ENCODE results near the gene IGF2R. TPM values are rescaled to one million over a fixed set of nuclear protein-coding genes. Genes with fewer than 3 reads are reported as not detected.
A peak's percentile ranks its signal among the peaks of the same experiment; 100 is the strongest.

Gene IGF2R
- total RNA-seq, 1 donor from 2014 or later, result 247 TPM

DNA sequence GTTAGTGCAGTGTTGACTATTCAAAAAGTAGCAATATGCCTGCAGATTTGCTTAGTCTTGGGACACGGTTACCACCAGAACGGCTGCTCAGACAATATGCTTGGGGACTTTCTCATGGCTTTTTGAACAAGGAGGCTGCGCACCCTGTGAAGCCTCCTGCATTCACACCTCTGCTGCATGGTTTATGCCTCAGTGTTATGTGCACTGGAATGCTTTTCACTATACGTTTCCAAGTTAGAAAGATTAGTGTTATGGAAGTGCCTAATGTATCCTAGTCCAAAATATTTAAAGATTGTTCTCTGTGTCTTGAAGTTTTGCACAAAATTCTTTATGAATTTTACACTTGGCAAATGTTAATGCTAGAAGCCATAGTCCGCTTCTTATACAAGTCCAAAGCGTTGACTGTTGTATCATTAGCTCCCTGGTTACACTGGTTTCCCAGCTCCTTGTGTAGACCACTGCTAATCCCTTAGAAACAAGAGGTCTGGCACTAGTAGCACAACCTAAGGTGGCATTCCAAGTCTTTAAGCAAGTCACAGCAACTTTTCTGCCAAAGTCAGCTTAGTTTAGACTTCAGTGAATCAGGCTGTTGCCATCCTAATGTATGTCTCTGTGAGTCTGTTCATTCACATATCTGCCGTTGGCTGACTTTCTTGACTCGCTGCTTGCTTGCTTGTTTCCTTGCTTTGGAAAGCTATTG lies 126.4 kb downstream of the IGF2R start:
- Mint-ChIP-seq H3K36me3 (ENCODE audit: low read depth) (peaks cover 40% of the 10 kb centered on the region), H3K27me3 (ENCODE audit: low read depth) (no peaks in the 10 kb centered on the region), H3K4me3 (ENCODE audit: unreplicated experiment) (no peak overlapping the region), H3K27ac (ENCODE audit: unreplicated experiment) (no peak overlapping the region), H3K4me1 (ENCODE audit: low read depth) (peaks cover 11% of the 10 kb centered on the region), H3K9me3 (ENCODE audit: low read depth) (no peaks in the 10 kb centered on the region)
- TF ChIP-seq, protein P1, sequence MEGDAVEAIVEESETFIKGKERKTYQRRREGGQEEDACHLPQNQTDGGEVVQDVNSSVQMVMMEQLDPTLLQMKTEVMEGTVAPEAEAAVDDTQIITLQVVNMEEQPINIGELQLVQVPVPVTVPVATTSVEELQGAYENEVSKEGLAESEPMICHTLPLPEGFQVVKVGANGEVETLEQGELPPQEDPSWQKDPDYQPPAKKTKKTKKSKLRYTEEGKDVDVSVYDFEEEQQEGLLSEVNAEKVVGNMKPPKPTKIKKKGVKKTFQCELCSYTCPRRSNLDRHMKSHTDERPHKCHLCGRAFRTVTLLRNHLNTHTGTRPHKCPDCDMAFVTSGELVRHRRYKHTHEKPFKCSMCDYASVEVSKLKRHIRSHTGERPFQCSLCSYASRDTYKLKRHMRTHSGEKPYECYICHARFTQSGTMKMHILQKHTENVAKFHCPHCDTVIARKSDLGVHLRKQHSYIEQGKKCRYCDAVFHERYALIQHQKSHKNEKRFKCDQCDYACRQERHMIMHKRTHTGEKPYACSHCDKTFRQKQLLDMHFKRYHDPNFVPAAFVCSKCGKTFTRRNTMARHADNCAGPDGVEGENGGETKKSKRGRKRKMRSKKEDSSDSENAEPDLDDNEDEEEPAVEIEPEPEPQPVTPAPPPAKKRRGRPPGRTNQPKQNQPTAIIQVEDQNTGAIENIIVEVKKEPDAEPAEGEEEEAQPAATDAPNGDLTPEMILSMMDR (IDR thresholded peaks at IDR 0.05), result no peak
- DNase-seq (ENCODE audit: low spot score), result no peak

DNA sequence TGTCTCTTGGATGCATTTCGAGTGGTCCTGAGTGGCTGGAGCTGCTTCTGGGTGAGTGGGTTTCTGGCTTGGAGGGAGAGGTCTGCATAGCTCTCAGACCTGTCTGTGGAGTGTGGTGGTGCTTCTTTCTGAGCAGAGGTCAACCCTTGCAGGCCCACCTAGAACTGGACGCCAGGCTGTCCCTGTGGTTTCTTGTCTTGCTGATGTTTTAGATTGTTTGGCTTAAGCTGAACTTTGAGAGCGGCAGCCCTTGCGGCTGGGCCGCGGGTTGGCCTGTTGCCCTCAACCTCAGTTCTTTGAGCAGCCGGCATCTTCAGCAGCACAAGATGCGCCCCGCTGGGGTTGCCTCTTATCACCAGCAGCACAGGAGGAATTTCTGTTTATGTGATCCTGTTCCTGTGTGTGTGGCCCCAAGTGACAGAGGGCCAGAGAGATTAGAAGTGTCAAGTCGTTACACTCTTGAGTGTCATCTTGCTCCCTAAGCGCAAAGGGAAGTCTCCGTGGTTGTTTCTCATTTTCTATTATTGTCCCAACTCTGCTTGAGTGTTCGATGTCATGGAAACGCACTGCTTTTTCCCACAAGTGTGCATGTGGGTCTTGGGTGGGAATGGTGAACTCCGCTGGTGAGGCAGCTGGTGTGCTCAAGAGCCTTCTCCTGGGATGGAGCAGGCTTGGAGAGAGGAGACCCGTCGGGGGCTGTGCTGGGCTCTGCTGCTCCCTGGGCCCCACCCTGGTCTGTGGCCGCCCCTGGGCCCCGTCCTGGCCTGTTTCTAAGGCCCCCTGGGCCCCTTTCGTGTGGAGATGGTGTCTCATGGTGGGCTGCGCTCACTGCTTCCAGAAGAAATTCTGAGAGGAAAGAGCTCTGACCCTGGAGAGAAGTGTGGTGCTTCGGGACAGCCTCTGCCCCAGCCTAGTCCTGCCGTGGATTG lies 132.7 kb downstream of the IGF2R start:
- no peaks in the 10 kb centered on the region for H3K9me3 Mint-ChIP-seq (ENCODE audit: low read depth)
- H3K27me3 Mint-ChIP-seq (ENCODE audit: low read depth), result no peaks in the 10 kb centered on the region
- TF ChIP-seq, protein P1 (IDR thresholded peaks at IDR 0.05), result no peak
- H3K4me1 Mint-ChIP-seq (ENCODE audit: low read depth), result peaks cover 27% of the 10 kb centered on the region
- H3K36me3 Mint-ChIP-seq (ENCODE audit: low read depth), result peaks cover 39% of the 10 kb centered on the region
- no peak overlapping the region for H3K27ac Mint-ChIP-seq (ENCODE audit: unreplicated experiment)
- no peak for DNase-seq (ENCODE audit: low spot score)
- no peak overlapping the region for H3K4me3 Mint-ChIP-seq (ENCODE audit: unreplicated experiment)

DNA sequence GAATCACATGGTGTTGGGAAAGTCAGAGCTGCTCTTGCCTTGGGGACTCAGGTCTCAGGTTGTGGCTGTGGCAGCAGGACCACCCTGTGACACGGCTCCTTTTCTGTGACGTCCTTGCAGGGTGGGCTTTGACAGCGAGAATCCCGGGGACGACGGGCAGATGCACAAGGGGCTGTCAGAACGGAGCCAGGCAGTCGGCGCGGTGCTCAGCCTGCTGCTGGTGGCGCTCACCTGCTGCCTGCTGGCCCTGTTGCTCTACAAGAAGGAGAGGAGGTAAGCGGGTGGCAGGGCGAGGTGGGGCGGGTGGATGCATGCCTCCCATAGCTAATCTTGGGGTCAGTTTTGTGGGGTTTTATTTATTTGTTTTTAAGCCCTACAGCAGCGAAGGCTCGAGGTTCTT lies 133.5 kb downstream of the IGF2R start:
- Mint-ChIP-seq H3K4me3 (ENCODE audit: unreplicated experiment) (no peak overlapping the region), H3K9me3 (ENCODE audit: low read depth) (no peaks in the 10 kb centered on the region), H3K27me3 (ENCODE audit: low read depth) (no peaks in the 10 kb centered on the region), H3K36me3 (ENCODE audit: low read depth) (peaks cover 36% of the 10 kb centered on the region), H3K4me1 (ENCODE audit: low read depth) (peaks cover 27% of the 10 kb centered on the region), H3K27ac (ENCODE audit: unreplicated experiment) (no peak overlapping the region)
- DNase-seq (ENCODE audit: low spot score), result no peak
- TF ChIP-seq, protein P1 (IDR thresholded peaks at IDR 0.05), result no peak

DNA sequence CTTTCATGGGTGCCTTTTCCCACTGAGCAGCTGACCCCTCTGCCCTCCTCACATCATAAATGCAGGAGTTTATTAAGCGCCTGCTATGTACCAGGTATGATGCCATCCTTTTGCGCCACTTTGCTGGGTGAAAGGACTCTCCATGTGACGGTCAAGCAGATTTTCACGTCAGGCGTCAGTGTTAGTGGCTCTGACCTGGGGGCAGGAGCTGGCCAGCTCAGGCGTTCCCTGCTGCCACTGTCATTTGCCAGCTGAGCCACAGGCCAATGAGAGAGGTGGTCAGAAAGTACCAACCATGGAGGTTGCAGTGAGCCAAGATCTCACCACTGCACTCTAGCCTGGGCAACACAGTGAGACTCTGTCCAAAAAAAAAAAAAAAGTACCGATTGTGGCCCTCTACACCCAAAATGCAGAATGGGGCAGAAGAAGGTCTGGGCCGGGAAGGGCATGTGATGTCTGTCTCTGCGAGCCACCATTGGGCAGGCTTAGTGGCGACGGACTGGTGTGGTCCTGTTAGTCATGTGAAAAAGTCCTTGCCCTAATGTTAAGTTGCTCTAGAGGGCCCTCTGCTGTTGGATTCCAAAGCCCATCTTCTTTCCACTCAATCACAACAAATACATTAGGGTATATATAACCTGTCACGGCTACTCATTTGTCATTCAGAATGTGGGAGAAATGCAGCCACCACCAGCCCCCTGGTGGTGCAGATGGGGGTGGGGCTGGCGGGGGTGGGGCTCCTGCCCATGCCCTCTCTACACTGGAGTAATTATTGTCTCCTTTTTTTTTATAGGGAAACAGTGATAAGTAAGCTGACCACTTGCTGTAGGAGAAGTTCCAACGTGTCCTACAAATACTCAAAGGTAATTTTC lies 134.3 kb downstream of the IGF2R start:
- Mint-ChIP-seq H3K4me3 (ENCODE audit: unreplicated experiment) (no peak overlapping the region), H3K27me3 (ENCODE audit: low read depth) (no peaks in the 10 kb centered on the region), H3K27ac (ENCODE audit: unreplicated experiment) (peak overlapping the region; percentile 86), H3K4me1 (ENCODE audit: low read depth) (peaks cover 27% of the 10 kb centered on the region), H3K36me3 (ENCODE audit: low read depth) (peaks cover 39% of the 10 kb centered on the region), H3K9me3 (ENCODE audit: low read depth) (no peaks in the 10 kb centered on the region)
- no peak for DNase-seq (ENCODE audit: low spot score)
- TF ChIP-seq, protein P1 (IDR thresholded peaks at IDR 0.05), result peak; percentile 73

DNA sequence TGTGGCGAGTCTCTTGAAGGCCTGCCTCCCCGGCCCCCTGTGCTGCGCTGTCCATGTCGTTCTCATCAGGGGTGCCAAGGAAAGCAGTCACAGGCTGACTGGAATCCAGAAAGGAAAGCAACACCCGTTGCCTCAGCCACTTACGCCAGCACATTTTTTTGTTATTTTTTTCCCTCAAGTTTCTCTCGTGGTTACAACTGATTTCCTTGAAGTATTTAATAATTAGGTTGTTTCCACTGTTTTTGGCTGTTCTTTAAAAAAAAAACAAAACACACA lies 134.9 kb downstream of the IGF2R start:
- DNase-seq (ENCODE audit: low spot score), result no peak
- Mint-ChIP-seq H3K9me3 (ENCODE audit: low read depth) (no peaks in the 10 kb centered on the region), H3K4me3 (ENCODE audit: unreplicated experiment) (no peak overlapping the region), H3K27ac (ENCODE audit: unreplicated experiment) (peak overlapping the region; percentile 86), H3K4me1 (ENCODE audit: low read depth) (peaks cover 27% of the 10 kb centered on the region), H3K27me3 (ENCODE audit: low read depth) (no peaks in the 10 kb centered on the region), H3K36me3 (ENCODE audit: low read depth) (peaks cover 38% of the 10 kb centered on the region)
- TF ChIP-seq, protein P1 (IDR thresholded peaks at IDR 0.05), result no peak

Measured in chondrocyte (in vitro differentiated cells).